Smooth muscle cell of trachea (primary cell): ENCODE measurements around the gene TCF7L1. TPM values are rescaled to one million over a fixed set of nuclear protein-coding genes. Genes with fewer than 3 reads are reported as not detected.

ENCODE experiments used
- total RNA-seq: library from RNA; depleted of rRNA; stranded (reverse); fragments of >200 nt; gene quantifications from 2 replicates; pipeline ENCODE4 v1.2.1, GENCODE V29; 2014

TCF7L1 gene
- 2.5 and 2.8 TPM in 2 replicates for total RNA-seq

GRCh38 chr2:85132834-85133637 lies at the start of gene TCF7L1:
TCF7L1 (plus strand) TSS chr2:85133392; CDS start chr2:85133685, 293 bp downstream.

GRCh38 chr2:85327822-85328617 lies 194.8 kb downstream of the TCF7L1 start, which contains the start of gene TGOLN2:
TGOLN2 (minus strand) TSS chr2:85327989; CDS start chr2:85327962, 27 bp downstream.

GRCh38 chr2:85354286-85355072 lies 221.3 kb downstream of the TCF7L1 start, which contains the start of the genes ELMOD3 and RETSAT:
ELMOD3 (plus strand) TSS chr2:85354769; CDS start chr2:85357199, 2,430 bp downstream.
RETSAT (minus strand) TSS chr2:85354528; CDS start chr2:85354507, 21 bp downstream.

Other genes with a start within 250 kb of the TCF7L1 start
- gene TMSB10, start 227.7 kb upstream of the TCF7L1 start, total RNA-seq, result 8,605 and 12,355 TPM in 2 replicates
- 70.1 and 74.6 TPM in 2 replicates for gene KCMF1, start 162.2 kb upstream of the TCF7L1 start, total RNA-seq
- gene TGOLN2, start 194.6 kb downstream of the TCF7L1 start, total RNA-seq, result 133 and 174 TPM in 2 replicates
- gene RETSAT, start 221.1 kb downstream of the TCF7L1 start, total RNA-seq, result 58.6 and 90.0 TPM in 2 replicates
- gene ELMOD3, start 221.4 kb downstream of the TCF7L1 start, total RNA-seq, result 15.9 and 19.8 TPM in 2 replicates